Choroid plexus epithelial cell (primary cell): ENCODE results near the gene PARD3B.

Experiments
- DNase-seq: peaks from one replicate; pipeline ENCODE4 v3.0.0-alpha.2; 2010; ENCODE audit warnings: low read depth
- H3K4me3 ChIP-seq: 2 replicates; pipeline ENCODE4 v1.5.1; 2011; ENCODE audit warnings: low read depth, mild to moderate bottlenecking, control low read depth, low read length, moderate library complexity
- TF ChIP-seq, protein P1 (sequence below): conservative IDR thresholded peaks from 2 replicates; pipeline ENCODE4 v1.5.1; 2011; ENCODE audit warnings: low read depth, mild to moderate bottlenecking, control low read depth, inconsistent platforms, low read length, moderate library complexity

PARD3B gene

DNA sequence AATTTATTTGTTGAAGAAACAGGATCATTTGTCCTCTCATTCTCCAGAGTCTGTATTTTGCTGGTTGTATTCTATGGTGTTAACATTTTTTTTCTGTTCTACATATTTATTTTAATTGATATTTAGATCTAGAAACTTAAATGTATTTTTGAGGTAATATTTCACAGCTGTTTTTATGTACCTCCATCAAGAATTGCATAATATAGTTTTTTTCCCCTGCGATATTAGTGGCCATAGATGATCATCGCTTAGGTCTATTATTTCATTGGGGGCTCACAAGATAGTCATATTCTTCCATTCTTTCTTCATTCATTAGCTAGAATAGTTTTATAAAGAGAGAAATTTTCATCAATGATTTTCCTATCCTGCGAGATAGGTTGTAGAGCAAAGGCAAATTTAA, 89.3 kb downstream of the PARD3B start:
- TF ChIP-seq, protein P1, sequence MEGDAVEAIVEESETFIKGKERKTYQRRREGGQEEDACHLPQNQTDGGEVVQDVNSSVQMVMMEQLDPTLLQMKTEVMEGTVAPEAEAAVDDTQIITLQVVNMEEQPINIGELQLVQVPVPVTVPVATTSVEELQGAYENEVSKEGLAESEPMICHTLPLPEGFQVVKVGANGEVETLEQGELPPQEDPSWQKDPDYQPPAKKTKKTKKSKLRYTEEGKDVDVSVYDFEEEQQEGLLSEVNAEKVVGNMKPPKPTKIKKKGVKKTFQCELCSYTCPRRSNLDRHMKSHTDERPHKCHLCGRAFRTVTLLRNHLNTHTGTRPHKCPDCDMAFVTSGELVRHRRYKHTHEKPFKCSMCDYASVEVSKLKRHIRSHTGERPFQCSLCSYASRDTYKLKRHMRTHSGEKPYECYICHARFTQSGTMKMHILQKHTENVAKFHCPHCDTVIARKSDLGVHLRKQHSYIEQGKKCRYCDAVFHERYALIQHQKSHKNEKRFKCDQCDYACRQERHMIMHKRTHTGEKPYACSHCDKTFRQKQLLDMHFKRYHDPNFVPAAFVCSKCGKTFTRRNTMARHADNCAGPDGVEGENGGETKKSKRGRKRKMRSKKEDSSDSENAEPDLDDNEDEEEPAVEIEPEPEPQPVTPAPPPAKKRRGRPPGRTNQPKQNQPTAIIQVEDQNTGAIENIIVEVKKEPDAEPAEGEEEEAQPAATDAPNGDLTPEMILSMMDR, result no peak

DNA sequence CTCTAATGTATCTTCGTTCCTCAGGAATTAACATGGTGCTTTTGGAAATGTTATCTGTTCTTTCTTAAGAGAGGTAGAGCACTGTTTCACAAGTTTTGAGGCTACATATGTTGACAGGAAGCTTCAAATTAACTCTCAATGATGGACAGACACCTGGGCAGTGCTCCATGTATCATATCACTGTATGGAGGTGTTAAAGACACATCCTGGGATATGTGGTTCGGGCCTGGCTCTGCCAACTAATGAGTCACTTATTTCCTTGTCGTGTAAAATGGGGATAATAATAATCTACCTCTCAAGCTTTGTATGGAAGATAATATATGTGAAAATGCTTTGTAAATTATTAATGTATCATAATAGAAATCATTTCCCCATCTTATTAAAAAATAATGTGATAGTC, 90.2 kb downstream of the PARD3B start:
- H3K4me3 ChIP-seq, result no peak overlapping the region

More for the DNA sequence above, 89.3 kb downstream of the PARD3B start:
- no peak for DNase-seq
- H3K4me3 ChIP-seq, result no peak overlapping the region

DNA sequence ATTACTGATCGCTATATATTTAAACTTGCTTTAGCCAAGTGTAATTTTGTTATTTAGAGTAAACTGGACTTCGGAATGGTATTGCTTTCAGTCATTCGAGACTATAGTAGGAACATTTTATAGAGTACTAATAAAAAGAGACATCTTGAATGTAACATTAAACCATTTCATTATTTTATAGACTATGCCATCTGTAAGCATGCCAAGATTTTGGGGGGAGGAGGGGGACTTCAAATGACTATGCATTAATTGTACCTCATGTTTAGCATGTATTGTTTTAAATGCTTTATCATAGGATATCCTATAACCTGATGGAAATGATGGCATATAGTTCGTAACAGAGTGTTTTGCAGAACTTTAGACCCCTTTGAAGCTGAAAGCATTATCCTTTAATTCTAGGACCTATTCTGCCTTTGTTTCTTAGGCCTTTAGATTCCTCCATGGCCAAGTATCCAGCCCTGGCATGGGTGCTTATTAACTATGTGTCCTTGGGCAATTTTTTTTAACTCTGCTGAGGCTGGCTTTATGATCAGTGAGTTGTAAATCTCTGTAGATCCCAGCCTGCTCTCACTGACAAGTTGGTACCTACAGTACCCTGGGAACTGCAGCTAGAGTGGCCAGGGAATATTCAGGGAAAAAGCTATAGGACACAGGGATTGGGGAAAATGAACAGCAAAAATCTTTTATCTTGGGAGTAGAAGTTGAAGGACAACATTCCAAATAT, 93.4 kb downstream of the PARD3B start:
- no peak for DNase-seq
- H3K4me3 ChIP-seq, result no peak overlapping the region
- TF ChIP-seq, protein P1, result no peak

More for the DNA sequence above, 90.2 kb downstream of the PARD3B start:
- no peak for DNase-seq
- TF ChIP-seq, protein P1, result no peak

DNA sequence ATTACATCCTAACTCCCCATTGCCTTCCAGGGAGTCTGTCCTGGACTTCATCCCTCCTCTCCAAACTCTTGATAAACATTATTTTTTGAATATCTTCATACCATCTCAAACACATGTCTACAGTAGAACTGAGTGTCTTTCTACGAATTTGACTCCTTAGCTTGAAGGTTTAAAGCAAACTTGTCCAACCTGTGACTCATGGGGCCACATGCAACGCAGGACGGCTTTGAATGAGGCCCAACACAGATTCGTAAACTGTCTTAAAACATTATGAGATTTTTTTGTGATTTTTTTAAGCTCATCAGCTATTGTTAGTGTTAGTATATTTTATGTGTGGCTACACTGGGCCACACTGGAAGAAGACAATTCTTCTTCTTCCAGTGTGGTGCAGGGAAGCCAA, 98.1 kb downstream of the PARD3B start:
- TF ChIP-seq, protein P1, result no peak
- no peak for DNase-seq
- no peak overlapping the region for H3K4me3 ChIP-seq

DNA sequence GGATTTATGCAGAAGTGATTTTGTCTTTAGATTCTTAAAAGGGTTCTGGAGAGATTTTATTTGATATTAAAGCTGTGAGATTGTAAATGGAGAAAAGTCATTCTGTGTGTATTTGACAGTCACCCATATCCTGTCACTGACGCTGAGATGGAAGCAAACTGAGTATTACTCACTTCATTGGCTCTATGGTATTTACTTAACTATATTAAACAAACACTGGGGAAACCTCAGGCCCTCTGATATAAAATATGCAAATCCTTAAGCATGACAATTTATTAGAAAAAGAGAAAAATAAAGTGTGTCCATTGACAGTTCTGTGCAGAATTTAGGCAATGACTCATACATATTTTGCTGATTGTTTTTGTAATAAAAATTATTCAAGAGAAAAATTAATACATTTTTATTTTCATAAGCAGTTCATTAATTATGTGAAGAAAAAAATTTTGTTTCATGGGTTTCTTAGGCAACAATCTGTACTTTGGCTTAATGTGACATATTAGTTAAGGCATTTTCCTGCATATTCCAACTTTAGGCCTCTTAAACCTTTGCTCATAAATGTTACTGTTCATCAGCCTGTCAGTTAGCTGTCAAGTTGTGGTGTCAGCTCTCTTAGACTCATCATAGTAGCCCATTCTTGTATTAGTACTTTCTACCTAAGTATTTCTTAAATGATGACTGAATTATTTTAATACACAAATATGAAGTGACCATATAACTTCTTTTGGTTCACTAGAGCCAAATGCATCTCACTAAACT, 99.9 kb downstream of the PARD3B start:
- TF ChIP-seq, protein P1, result no peak
- DNase-seq, result peak; percentile 30
- no peak overlapping the region for H3K4me3 ChIP-seq

DNA sequence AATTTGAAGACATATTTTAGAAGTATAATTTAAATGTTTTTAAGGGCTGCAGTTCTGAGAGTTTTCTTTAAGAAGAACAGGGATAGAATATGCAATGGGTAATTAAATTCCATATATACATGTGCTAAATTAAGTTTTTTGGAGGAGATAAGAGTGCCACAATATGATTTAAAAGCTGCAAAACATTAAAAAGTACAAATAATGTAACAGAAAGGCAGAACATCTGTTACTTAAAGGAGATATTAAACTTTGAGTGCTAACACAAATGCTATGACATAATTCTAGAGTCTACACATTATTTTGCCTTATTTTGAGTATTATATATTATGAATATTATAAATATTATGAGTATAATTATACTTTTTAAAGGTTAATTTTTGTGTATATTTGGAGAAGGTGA, 102.4 kb downstream of the PARD3B start:
- H3K4me3 ChIP-seq, result no peak overlapping the region
- TF ChIP-seq, protein P1, result no peak
- no peak for DNase-seq

DNA sequence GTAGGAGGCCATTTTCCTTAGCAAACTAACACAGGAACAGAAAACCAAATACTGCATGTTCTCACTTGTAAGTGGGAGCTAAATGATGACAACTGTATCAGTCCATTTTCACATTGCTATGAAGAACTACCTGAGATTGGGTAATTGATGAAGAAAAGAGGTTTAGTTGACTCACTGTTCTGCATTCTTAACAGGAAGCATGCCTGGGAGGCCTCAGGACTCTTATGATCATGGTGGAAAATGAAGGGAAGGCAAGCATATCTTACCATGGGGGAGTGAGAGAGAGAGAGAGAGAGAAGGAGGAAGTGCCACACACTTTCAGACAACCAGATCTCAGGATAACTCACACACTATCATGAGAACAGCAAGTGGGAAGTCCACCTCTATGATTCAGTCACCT, 105.3 kb downstream of the PARD3B start:
- TF ChIP-seq, protein P1, result no peak
- DNase-seq, result no peak
- H3K4me3 ChIP-seq, result no peak overlapping the region
